Pancreas (tissue), 10 donors: ENCODE measurements around the gene DGKI. TPM values are rescaled to one million over a fixed set of nuclear protein-coding genes. Genes with fewer than 3 reads are reported as not detected.

ENCODE experiments used
- ATAC-seq, 4 donors: fragments of 200-7000 bp; cut with Tn5 transposase; one replicate each; pipeline versions ENCODE4 v1.8.0 to v1.9.1; 2020; ENCODE audit warnings: mild to moderate bottlenecking in 4 of 4, moderate library complexity in 4 of 4
- DNase-seq, 6 donors: peaks; one replicate each; pipeline ENCODE4 v3.0.0-alpha.2; 2020
- FAIRE-seq: peaks from 2 replicates; lab custom pipeline; 2012; peaks lifted over from hg19 to GRCh38; lab: Jason Lieb, UNC
- H3K27ac ChIP-seq, 4 donors: fragments of 200-600 bp; sonication (generic); 1 replicate in 3 of 4; 2 replicates in 1 of 4; pipeline versions ENCODE4 v1.5.0 to v1.8.0; 2020
- H3K27me3 ChIP-seq, 4 donors: fragments of 200-600 bp; one replicate each; pipeline ENCODE4 v1.8.0; 2021
- H3K36me3 ChIP-seq, 3 donors: fragments of 200-600 bp; sonication (generic) in 1 of 3; one replicate each; pipeline versions ENCODE4 v1.5.0 to v1.8.0; 2020 to 2021
- H3K4me1 ChIP-seq, 3 donors: fragments of 200-600 bp; one replicate each; pipeline ENCODE4 v1.8.0; 2021
- H3K4me3 ChIP-seq, 4 donors: fragments of 200-600 bp; sonication (generic) in 2 of 4; one replicate each; pipeline versions ENCODE4 v1.5.0 to v1.8.0; 2020 to 2021
- H3K9me3 ChIP-seq, 4 donors: fragments of 200-600 bp; one replicate each; pipeline ENCODE4 v1.8.0; 2021
- CTCF ChIP-seq, 4 donors: fragments of 200-600 bp; sonication (generic) in 3 of 4; IDR thresholded peaks; one replicate each; pipeline versions ENCODE4 v1.5.0 to v1.8.0; 2021; ENCODE audit warnings: antibody characterized with exemption in 4 of 4
- WGBS, 2 donors: extraction: QIAGEN DNeasy Blood & Tissue Kit; methylation state at CpG; one replicate each; pipeline ENCODE4 v1.1.7; 2013; 5-methylcytosine and 5-hydroxymethylcytosine counted together
- intact Hi-C, 3 donors: fragments of 100-400 bp; cut with DNase I; formaldehyde crosslinking; loops; one replicate each; pipeline versions ENCODE4 v1.11.1 to v1.14.2; 2022
- polyA plus RNA-seq, 2 donors: library from polyadenylated mRNA; stranded (reverse); fragments of 200-250 nt; gene quantifications; one replicate each; pipeline ENCODE4 v1.2.3, GENCODE V29; 2013
- total RNA-seq, 6 donors: library from RNA; stranded (reverse); fragmentation: NEBNext Ultra II Directional in 4 of 6; extraction: Animal tissue kit (Norgen Biotek cat#: 25700) in 4 of 6; gene quantifications; one replicate each; pipeline versions ENCODE4 v1.2.1 to v1.2.4, GENCODE V29; 2021 to 2023
- donor health status: healthy with polysubstance abuse.
- donor health status: DM: no; HTN: no; CAD: no; lungs with moderate emphysema.
- donor health status: DM: no; HTN: no; CAD: no.
- donor health status: control.
- donor health status: control.
- donor health status: Bipolar disorder and iron deficiency.
- donor health status: DM: yes; HTN: yes; CAD: no.
- donor health status: DM: no; HTN: no; CAD: no.
- donor health status: DM: no; HTN: no; CAD: no.
- donor health status: DM: yes; HTN: yes; CAD: no.

Gene DGKI
- total and polyA plus RNA-seq, 8 donors, result 0.04 to 0.81 (median 0.15) TPM

GRCh38 chr7:137626469-137627067, 220.2 kb downstream of the DGKI start:
- DNase-seq, result peak in 5 of 6 donors; percentile 8 to 61 (median 32)
- WGBS, 2 donors, result 11 to 15% methylated on average over 8 of the region's 8 CpGs
- Histone ChIP-seq H3K27me3 (no peaks in the 10 kb centered on the region), H3K9me3 (no peaks in the 10 kb centered on the region), H3K27ac (no peak overlapping the region), H3K4me1 (no peaks in the 10 kb centered on the region), H3K36me3 (no peaks in the 10 kb centered on the region), H3K4me3 (no peak overlapping the region)
- intact Hi-C loops, result no loop called here
- FAIRE-seq, result no peak
- peak; percentile 43 to 71 (median 64) for TF ChIP-seq CTCF (IDR thresholded peaks at IDR 0.05)
- peak in 3 of 4 donors; percentile 72 to 78 (median 74) for ATAC-seq

GRCh38 chr7:137625197-137625596, 221.6 kb downstream of the DGKI start:
- FAIRE-seq, result no peak
- Histone ChIP-seq H3K36me3 (no peaks in the 10 kb centered on the region), H3K9me3 (no peaks in the 10 kb centered on the region), H3K4me3 (no peak overlapping the region), H3K27ac (no peak overlapping the region), H3K4me1 (no peaks in the 10 kb centered on the region), H3K27me3 (no peaks in the 10 kb centered on the region)
- ATAC-seq, result no peak
- intact Hi-C loops, result no loop called here
- 68 to 78% methylated on average over 7 of the region's 7 CpGs for WGBS, 2 donors
- TF ChIP-seq CTCF (IDR thresholded peaks at IDR 0.05), result no peak
- DNase-seq, result no peak

DNA sequence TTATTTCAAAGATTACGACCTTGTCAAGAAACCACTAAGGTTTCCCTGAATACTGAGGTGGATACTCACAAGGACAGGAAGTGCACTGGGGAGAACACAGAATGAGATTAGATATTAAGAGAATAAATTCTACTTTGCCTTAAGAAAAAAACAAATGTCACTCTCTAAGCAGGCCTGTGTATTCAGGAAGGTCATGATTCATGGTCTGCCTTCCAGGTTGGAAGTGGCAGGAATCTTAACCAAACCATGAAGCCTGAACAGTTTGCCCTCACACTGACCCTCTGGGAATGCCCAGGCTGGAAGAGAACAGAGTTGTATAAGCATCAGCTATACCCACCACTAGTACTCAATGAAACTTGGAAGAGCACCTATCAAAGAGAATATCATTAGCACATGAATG, 227.6 kb downstream of the DGKI start:
- H3K36me3 ChIP-seq, result no peaks in the 10 kb centered on the region
- DNase-seq (no peak), FAIRE-seq (no peak), ATAC-seq (no peak)
- intact Hi-C loops, result no loop called here
- no peak overlapping the region for H3K27ac ChIP-seq
- whole genome bisulfite sequencing, 2 donors, result 76 to 79% methylated on average over 1 of the region's 1 CpG
- H3K4me1 ChIP-seq, result no peaks in the 10 kb centered on the region
- H3K9me3 ChIP-seq, result no peaks in the 10 kb centered on the region
- no peak for TF ChIP-seq CTCF (IDR thresholded peaks at IDR 0.05)
- no peak overlapping the region for H3K4me3 ChIP-seq
- no peaks in the 10 kb centered on the region for H3K27me3 ChIP-seq

- H3K27ac ChIP-seq, result no peak overlapping the region
- no peaks in the 10 kb centered on the region for H3K9me3 ChIP-seq
- no peak overlapping the region for H3K4me3 ChIP-seq
- 91 to 93% methylated on average over 1 of the region's 1 CpG for WGBS, 2 donors
- peaks cover 0 to 1% (median 0%) of the 10 kb centered on the region in 4 donors for H3K27me3 ChIP-seq
- FAIRE-seq (no peak), DNase-seq (no peak), ATAC-seq (no peak)
- intact Hi-C loops, result no loop called here
- no peak for TF ChIP-seq CTCF (IDR thresholded peaks at IDR 0.05)
- H3K36me3 ChIP-seq, result no peaks in the 10 kb centered on the region
- H3K4me1 ChIP-seq, result no peaks in the 10 kb centered on the region
Observed at GRCh38 chr7:137618748-137619147, 228.0 kb downstream of the DGKI start.

- Histone ChIP-seq H3K36me3 (no peaks in the 10 kb centered on the region), H3K27me3 (peaks cover 0 to 6% (median 0%) of the 10 kb centered on the region in 4 donors), H3K9me3 (no peaks in the 10 kb centered on the region), H3K4me3 (no peak overlapping the region), H3K4me1 (no peaks in the 10 kb centered on the region), H3K27ac (no peak overlapping the region)
- FAIRE-seq (no peak), ATAC-seq (no peak), DNase-seq (no peak)
- intact Hi-C loops, result no loop called here
- TF ChIP-seq CTCF (IDR thresholded peaks at IDR 0.05), result no peak
- 85 to 88% methylated on average over 3 of the region's 3 CpGs for WGBS, 2 donors
Observed at GRCh38 chr7:137613006-137613525, 233.7 kb downstream of the DGKI start.
